Measurements from ENCODE around the gene APCDD1. TPM values are rescaled to one million over a fixed set of nuclear protein-coding genes. Genes with fewer than 3 reads are reported as not detected.

Gene APCDD1
- total RNA-seq, 2 donors from 2014 or later = 5.6 to 10.7 TPM

GRCh38 chr18:10521566-10521965 is 67.1 kb downstream of the APCDD1 start:
- no peak overlapping the region for H3K4me3 ChIP-seq
- TF ChIP-seq, protein P1, sequence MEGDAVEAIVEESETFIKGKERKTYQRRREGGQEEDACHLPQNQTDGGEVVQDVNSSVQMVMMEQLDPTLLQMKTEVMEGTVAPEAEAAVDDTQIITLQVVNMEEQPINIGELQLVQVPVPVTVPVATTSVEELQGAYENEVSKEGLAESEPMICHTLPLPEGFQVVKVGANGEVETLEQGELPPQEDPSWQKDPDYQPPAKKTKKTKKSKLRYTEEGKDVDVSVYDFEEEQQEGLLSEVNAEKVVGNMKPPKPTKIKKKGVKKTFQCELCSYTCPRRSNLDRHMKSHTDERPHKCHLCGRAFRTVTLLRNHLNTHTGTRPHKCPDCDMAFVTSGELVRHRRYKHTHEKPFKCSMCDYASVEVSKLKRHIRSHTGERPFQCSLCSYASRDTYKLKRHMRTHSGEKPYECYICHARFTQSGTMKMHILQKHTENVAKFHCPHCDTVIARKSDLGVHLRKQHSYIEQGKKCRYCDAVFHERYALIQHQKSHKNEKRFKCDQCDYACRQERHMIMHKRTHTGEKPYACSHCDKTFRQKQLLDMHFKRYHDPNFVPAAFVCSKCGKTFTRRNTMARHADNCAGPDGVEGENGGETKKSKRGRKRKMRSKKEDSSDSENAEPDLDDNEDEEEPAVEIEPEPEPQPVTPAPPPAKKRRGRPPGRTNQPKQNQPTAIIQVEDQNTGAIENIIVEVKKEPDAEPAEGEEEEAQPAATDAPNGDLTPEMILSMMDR (IDR thresholded peaks at IDR 0.05) = no peak
- no peak overlapping the region for H3K9ac ChIP-seq (ENCODE audit: low read depth in 2 of 2, low read length in 2 of 2)
- no peaks in the 10 kb centered on the region for H3K36me3 ChIP-seq
- DNase-seq = no peak
- H3K27ac ChIP-seq = no peak overlapping the region
- H3K4me1 ChIP-seq = peaks cover 4% of the 10 kb centered on the region
- H3K27me3 ChIP-seq = no peaks in the 10 kb centered on the region
- intact Hi-C loops (cut with DNase I) = loop anchor here (2.0 kb wide), 1 partner anchor 551 kb away; no protein-coding TSS in a partner anchor
- H3K9me3 ChIP-seq = no peaks in the 10 kb centered on the region

DNA sequence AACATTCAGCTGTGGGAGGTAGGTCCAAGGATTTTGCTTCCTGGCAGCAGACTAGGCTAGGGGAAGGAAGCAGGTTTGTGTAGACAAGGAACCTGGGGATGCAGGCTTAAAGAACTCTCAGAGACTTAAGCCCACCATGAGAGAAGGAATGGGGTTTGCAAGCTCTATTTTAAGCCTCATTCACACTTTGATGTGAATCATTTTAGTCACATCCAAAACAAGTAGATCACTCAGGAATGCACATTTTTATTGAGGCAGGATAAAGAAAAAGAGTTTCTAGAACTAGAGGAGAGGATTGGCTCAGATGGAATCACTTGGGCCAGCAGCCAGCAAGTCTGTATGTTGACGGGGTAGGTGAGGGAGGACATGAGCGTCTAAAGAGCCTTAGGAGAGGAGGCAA is 68.1 kb downstream of the APCDD1 start:
- Histone ChIP-seq H3K9ac (ENCODE audit: low read depth in 2 of 2, low read length in 2 of 2) (no peak overlapping the region), H3K27ac (no peak overlapping the region), H3K9me3 (no peaks in the 10 kb centered on the region), H3K27me3 (no peaks in the 10 kb centered on the region), H3K4me3 (no peak overlapping the region), H3K4me1 (peaks cover 4% of the 10 kb centered on the region), H3K36me3 (no peaks in the 10 kb centered on the region)
- DNase-seq = no peak
- intact Hi-C loops (cut with DNase I) = no loop called here
- TF ChIP-seq, protein P1 (IDR thresholded peaks at IDR 0.05) = no peak

- H3K27me3 ChIP-seq = no peaks in the 10 kb centered on the region
- peaks cover 8% of the 10 kb centered on the region for H3K4me1 ChIP-seq
- no peaks in the 10 kb centered on the region for H3K9me3 ChIP-seq
- H3K27ac ChIP-seq = no peak overlapping the region
- intact Hi-C loops (cut with DNase I) = no loop called here
- no peak for DNase-seq
- H3K36me3 ChIP-seq = no peaks in the 10 kb centered on the region
- TF ChIP-seq, protein P1 (IDR thresholded peaks at IDR 0.05) = no peak
- H3K9ac ChIP-seq (ENCODE audit: low read depth in 2 of 2, low read length in 2 of 2) = no peak overlapping the region
- H3K4me3 ChIP-seq = no peak overlapping the region
Measured at GRCh38 chr18:10523544-10523943, 69.1 kb downstream of the APCDD1 start.

DNA sequence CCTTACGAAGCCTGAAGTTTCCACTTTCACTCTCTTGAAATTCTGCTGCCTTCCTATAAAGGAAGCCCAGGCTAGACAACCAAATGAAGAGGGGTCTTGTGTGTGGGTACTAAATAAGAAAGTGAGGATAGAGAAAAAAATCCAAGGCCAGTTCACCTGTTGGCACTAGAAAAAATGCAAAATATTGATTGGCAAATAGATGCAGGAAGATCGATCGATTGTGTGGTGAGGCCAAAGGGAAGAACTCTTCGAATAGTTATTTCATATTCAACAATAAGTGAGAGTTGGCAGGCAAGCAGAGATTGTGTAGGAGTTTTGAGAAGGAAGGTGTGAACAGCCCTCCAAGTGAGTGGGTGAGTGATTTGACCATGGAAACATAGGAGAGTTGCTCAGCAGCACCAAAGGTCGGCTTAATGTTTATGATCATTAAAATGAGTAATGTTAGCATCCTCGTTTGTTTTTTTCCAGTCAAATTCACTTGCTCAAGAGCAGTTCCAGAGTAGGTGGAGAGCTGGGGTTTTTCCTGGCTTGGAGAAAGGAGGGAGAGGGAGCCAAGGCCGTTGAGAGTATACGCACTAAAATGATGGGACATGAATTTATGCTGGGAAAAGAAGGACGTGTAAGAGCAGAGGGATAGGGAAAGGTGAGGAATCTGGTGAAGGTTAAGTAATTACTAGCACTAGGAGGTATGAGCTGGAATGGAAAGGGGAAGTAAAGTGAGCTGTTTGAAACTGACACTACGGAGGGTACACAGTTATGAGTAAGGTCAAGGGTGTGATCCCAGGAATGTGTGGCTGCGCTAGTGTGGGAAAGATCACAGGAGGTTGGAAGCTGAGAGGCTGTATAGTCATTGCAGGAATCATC is 70.3 kb downstream of the APCDD1 start:
- TF ChIP-seq, protein P1 (IDR thresholded peaks at IDR 0.05) = no peak
- Histone ChIP-seq H3K27ac (peak overlapping the region; percentile 95), H3K4me1 (peaks cover 8% of the 10 kb centered on the region), H3K4me3 (peak overlapping the region; percentile 95), H3K36me3 (no peaks in the 10 kb centered on the region), H3K27me3 (no peaks in the 10 kb centered on the region), H3K9ac (ENCODE audit: low read depth in 2 of 2, low read length in 2 of 2) (no peak overlapping the region), H3K9me3 (no peaks in the 10 kb centered on the region)
- intact Hi-C loops (cut with DNase I) = no loop called here
- DNase-seq = no peak

- Histone ChIP-seq H3K4me3 (peak overlapping the region; percentile 95), H3K9me3 (no peaks in the 10 kb centered on the region), H3K27ac (peak overlapping the region; percentile 95), H3K36me3 (no peaks in the 10 kb centered on the region), H3K4me1 (peaks cover 8% of the 10 kb centered on the region), H3K9ac (ENCODE audit: low read depth in 2 of 2, low read length in 2 of 2) (no peak overlapping the region), H3K27me3 (no peaks in the 10 kb centered on the region)
- TF ChIP-seq, protein P1 (IDR thresholded peaks at IDR 0.05) = no peak
- DNase-seq = no peak
- intact Hi-C loops (cut with DNase I) = no loop called here
Measured at GRCh38 chr18:10525371-10525691, 70.9 kb downstream of the APCDD1 start.

Measured in colonic mucosa (tissue), 4 donors.